ENCODE measurements around the gene PPL.
"Not testable (repeated sequence)": the region's sequence is repeated elsewhere in the genome, so short reads cannot be mapped to it uniquely, and the experiment has no call there.

PPL gene

DNA sequence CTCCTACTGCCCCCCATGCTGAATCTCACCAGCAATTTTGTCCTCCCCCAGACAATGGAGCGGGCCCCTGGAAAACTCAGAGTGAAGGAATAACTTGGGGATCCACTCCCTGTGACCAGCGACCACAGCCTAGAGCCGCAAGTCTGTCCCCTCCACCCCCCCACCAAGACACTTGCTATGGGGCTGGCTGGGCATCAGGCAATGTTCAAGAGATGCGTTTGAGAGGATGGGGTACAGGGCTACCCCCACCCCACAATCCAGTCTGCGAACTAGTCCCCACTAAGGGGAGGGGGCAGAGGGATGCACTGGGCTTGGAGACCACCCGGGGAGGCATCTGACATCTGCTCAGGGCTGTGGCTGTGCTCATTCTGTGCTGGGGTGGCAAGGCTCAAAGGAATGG, 2.4 kb downstream of the PPL start:
- DNase-seq, result no peak

DNA sequence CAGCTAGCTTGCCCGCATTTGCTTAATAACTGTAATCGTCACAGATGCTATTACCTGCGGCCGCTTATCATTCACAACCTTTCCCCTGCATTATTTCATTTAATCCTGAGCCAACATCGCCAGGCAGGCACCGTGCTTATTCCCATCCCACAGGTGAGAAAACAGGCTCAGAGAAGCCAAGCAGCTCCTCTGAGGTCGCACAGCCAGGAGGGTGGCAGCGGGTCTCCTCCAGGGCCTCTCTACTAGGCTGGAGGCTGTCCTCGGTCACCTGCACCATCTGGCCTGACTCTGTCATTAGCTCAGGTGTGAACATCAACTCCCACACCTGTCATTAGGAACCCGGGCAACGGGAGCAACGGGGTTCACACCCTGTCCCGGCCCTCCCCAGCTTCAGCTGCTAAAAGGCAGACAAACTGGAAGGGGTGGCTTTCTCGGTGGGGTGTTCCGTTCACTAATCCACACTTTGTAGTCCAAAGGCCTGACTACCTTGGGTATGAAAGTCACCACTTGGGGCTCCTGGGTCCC, 3.0 kb downstream of the PPL start:
- no peak for DNase-seq

DNA sequence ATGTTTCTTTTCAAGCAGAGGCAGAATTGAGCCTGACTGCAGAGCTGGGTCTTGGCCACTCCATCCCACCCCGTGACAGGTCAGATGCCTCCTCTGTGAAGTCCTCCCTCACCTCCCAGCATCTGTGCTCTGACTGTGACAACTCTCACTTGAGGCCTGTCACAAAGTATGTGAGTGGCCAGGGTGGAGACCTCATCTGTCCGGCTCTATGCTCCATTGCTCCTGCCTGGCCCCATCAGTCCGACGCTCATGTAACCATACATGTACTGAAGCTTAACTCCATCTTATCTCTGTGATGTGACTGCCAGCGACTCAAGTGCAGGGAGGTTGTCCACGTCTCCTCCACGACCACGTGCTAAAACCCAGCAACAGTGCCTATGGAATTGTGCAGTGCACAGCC, 3.5 kb downstream of the PPL start:
- no peak for DNase-seq

DNA sequence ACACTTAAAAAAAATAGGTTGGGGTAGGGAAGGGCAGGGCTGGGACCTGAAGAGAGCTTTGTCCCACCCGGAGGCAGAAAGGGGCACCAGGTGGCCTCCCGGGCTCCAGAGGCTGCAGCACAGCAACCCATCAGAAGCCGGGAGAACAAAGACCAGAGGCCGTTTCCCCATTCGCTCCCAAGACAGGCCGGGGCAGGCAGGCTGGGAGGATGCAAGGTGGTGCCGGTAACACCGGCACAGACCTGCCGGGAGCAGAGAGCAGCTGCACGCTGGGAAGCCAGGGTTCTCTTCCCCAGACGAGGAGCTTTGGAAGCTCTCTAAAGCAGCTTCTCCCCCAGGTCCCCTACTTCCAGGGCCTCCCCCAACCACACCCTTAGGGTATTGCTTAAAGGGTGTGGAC, 5.6 kb downstream of the PPL start:
- no peak for DNase-seq

DNA sequence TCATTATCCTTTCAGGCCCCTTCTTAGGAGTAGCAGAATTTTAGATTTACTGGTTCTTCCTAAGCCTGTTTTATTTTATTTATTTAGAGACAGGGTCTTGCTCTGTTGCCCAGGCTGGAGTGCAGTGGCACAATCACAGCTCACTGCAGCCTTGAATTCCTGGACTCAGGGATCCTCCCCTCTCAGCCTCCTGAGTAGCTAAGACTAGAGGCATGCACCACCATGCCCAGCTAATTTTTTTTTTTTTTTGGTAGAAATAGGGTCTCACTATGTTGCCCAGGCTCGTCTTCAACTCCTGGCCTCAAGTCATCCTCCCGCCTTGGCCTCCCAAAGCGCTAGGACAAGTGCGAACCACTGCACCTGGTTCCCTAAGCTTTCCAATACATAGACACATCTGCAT, 7.3 kb downstream of the PPL start:
- not testable (repeated sequence) for DNase-seq

DNA sequence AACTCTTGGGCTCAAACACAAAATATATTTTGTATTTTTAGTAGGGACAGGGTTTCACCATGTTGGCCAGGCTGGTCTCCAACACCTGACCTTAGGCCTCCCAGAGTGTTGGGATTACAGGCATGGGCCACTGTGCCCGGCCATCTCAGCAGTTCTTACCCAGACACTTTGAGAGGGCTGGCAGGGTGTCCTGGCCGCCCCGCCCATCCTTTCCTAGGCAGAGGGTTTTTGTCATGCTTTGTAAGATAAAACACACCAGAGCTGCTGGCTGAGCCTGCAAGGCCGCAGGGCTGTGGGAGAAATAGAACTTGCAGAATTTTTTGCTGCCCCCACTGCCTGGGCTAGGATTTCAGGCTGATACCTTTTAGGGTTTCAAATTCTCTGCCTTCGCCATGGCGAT, 8.7 kb downstream of the PPL start:
- DNase-seq, result no peak

DNA sequence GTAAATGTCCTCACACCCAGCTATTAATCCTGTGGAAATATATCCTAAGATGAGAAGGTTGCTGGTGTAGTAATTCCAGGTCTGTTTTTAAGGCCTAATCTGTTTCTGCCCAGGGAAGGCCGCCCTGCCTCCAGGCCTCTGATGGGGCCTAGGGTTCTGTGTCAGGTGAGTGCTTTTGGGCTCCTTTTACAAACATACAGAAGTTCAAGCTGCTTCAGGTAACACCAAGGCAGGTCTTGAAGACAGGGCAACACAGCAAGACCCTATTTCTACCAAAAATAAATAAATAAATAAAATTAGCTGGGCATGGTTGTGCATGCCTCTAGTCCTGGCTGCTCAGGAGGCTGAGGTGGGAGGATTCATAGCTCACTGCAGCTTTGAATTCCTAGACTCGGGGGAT, 9.3 kb downstream of the PPL start:
- DNase-seq, result no peak

DNA sequence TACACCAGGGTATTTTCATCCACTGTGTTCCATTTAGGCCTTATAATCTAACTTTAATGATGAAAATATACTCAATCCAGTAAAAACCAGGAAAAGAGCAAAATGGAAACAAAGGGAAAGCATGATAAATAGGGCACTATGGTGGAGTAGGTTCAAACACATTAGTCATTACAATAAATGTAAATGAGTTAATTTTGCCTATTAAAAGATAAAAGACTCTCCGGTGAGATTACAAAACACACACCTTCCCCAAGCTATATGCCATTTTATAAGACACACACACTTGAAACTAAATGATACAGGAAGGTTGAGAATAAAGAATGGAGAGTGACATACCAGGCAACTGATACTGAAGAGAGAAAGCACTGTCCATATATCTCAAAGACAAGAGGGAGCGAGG, 10.0 kb downstream of the PPL start:
- no peak for DNase-seq

DNA sequence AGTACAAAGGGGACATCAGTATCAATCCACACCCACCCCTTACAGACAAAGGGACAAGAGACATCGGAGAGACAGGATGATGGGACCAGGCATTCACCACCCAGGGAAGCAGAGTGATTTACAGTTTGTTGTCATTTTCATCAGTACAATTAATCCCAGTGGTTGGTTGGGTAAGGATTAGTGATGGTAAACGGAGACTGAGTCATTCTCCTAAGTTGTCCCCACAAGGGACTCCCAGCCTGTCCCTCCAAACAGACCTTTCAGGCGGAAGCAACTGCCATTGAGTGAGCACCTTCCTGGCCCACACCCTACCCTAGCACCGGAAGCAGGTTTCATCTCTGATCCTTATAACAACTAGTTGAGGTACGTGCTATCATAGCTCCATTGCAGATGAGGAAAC, 11.2 kb downstream of the PPL start:
- DNase-seq, result no peak

DNA sequence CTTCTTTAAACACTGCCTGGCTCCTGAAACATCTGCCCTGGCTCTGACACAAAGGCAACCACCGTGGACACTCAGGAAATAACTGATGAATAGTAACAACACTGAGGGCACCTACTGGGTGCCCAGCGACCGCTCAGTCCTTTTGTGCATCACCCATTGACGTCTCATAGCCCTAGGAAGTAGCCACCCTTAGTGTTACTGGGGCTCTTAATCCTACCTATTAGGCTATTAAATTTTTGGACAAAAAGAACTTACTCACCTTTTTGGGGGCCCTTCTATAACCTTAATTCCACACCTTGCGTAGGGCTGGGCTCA, 11.7 kb downstream of the PPL start:
- DNase-seq, result no peak

DNA sequence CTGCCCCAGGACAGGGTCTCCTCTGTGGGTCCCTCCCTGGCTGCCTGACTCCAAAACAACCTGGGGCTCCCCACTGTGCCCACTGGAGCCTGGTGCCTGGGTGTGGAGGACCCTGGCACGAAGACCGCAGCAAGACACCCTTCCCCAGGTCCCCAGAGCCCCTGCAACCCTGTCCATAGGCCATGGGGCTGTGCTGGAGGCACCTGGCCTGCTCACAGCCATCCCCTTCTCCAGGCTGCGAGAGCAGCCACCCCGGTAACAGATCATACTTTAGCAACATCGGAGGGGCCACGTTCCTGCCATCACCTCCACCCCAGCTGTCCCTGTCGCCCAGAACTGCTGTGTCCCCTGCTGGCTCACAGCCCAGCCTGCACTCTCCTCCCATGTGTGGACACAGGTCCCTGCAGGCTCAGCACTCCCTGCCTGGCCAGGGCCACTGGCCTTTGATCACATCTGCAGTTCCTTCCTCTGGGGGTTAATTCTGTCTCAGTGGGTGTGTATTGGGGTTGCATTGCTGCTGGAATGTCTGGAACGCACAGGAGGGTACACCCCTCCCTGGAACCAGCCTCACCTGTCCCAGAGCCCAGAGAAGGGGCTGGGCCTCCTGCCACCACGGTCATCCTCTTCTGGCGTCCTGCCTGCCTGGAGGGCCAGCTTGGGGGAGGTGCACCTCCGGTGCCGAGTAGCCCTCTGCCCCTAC, 12.2 kb downstream of the PPL start:
- DNase-seq, result no peak

DNA sequence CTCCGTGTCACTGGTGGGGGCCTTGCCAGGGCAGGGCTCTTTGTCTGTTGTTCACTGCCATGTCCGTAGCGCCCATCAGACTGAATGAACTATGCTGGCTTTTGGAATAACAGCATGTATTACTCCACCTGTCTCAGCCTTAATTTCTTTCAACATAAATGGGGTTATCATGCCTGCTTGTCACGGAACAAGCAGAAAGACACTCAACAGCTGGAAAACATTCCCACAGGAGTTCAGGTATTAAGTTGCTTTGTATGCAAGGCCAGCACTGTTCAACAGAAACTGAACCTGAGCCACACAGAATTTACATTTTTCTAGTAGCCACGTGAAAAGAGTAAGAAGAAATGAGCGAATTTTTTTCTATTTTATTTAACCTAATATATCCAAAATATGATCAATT, 13.1 kb downstream of the PPL start:
- no peak for DNase-seq

DNA sequence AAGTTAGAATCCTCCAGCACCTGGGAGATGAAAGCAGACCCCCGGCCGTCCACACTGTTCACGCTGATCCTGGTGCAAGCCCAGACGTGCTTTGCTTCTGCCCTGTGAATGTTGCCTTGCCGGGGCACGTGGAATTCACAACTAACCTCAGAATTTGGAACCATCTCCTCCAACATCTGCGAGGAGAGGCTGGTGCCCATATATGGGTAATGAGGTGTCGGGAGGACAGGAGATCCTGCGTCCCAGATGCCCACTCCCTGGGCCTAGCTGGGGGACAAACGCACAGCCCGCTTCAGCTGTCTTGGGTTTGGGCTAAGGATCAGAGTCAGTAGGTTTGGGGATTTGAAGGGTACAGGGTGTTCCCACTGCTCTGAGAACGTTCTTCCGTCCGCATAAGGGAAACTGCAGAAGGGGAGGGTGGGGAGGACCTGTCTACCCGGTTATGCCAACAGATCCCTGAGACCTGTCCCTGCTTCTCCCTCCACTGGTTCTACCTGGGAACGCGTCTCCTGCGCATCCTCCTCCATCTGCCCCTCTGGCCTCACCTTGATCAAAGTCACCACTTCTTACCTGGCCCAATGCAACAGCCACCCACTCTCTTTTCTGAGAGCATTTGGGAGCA, 14.1 kb downstream of the PPL start:
- no peak for DNase-seq

DNA sequence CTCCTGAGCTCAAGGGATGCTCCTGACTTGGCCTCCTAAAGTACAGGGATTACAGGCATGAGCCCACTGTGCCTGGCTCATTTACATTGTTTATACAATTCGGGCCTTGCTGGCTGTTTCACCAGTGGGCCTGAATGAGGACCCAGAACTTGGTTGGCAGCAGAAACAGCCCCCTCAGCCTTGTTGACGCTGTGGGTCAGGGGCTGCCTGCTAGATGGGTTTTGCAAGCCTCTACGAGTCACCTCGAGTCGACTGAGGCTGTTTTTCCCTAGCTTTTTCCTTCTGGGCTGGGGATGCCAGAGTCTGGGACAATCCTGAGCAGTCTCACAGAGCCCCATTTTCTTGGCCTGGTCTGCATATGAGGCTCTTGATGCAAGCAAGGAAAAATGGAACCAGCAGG, 16.1 kb downstream of the PPL start:
- DNase-seq, result no peak

DNA sequence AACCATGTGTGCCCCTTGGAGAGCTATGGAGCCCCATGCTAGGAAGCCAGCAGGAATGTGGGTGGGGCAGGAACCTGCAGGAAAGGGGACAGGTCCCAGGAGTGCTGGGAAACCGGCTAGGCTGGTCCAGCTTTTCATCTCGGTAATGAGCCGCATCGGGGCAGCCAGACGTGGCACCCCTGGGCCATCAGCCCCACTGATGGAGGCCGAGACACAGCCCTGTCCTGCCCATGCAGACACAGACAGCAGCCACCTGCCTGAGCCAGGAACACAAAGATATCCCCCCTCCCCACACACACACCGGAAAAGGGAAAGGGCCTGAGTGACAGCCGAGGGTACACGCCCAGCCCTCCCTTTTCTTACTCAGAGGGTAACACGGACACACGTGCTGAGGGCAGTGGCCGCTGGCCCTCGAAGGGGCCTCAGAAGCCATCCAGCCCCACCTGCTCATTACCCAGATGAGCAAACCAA, 18.1 kb downstream of the PPL start:
- no peak for DNase-seq

DNA sequence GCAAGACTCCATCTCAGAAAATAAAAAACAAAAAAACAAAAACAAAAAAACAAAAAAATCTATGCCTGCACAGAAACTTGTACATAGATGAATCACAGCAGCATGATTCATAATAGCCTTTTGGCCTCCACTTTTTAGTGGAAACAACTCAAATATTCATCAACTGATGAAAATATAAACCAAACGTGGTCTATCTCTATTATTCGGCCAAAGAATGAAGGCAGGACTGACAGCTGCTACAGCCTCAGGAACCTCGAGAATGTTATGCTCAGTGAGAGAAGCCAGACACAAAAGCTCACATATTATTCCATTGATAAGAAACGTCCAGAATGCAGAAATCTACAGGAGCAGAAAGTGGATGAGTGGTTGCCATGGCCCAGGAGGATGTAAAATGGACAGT, 19.8 kb downstream of the PPL start:
- no peak for DNase-seq

DNA sequence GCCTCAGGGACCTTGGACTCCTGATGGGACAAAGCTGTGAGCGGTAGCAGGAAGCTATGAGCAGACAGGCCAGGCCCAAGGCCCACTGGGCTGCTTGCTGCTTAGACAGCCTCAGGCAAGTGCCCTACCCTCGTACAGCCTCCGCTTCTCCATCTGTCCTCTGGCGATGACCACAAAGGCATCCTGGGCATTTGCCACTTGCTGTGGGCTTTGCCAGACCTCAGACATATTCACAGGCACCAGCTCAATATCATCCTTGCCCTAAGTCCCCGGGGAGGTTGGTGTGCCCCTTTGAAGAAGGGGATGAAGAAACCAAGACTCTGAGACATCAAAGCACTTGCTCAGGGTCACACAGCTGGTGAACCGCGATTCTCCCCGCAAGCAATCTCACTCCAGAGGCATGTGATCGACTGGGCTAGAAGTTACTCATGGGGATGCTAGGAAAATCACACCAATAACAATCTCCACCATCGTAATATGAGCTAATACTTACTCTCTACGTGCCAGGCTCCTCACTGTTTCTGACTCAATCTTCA, 21.7 kb downstream of the PPL start:
- DNase-seq, result no peak

DNA sequence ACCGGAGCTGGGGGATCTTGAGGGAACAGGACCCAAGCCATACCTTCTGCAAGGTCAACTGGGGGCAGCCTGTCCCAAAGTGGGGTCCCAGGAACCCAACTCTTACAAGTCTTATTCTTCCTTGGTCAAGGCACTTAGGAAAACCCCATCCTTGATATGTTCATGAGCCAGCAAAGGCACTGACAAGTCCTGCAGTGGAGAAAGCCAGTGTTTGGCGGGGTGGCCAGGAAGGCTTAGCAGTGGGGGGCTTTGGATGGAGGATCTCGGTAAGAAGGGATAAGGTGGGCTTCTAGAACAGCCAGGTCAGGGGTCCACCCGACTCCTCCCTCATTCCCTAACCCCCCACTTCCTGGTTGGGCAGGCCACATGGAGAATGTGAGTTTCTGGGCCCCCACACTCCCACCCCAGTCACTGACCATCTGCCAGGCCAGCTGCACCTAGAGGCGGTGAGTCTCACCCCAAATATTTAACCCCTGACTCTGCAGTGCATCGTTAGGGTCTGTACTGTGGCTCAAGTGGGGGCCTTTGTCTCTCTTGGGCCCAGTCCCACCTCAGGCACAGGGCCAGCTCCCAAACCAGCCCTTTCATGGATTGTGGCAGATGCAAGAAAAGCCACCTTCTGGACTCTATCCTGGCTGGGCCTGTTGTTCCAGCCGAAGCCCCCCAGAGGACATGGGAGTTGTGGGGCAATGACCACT, 22.3 kb downstream of the PPL start:
- no peak for DNase-seq

DNA sequence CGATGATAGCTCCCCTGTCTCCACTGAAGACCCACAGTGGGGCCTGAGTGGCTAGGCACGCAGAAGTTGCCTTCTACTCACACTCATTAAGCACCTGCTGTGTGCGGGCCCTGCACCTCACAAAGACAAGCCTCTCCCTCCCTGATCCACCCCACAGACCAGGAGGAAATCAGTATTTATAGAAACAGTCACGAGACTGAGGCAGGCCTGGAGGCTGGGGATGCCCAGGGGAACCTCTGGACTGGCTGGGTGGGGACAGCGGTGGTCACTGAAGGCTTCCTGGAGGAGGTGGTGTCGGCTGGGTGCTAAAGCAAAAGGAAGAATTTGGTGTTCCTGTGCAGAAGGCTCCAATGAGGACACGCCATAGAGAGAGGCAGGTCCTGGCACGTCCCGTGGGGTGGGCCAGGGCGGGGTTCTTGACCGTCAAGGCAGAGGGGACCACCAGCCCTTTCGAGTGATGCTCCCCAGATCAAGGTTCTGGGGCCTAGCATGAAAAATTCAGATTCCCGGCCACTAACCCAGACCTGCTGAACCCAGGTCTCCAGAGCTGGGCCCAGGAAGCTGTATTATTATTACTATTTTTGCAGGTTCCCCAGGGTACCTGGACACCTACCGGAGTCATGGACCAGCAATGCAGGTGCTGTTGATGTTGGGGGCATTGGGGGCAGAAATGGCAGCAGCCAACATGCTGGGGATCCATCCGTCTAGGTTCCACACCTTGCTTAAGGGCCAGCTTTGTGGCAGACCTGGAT, 23.0 kb downstream of the PPL start:
- no peak for DNase-seq

DNA sequence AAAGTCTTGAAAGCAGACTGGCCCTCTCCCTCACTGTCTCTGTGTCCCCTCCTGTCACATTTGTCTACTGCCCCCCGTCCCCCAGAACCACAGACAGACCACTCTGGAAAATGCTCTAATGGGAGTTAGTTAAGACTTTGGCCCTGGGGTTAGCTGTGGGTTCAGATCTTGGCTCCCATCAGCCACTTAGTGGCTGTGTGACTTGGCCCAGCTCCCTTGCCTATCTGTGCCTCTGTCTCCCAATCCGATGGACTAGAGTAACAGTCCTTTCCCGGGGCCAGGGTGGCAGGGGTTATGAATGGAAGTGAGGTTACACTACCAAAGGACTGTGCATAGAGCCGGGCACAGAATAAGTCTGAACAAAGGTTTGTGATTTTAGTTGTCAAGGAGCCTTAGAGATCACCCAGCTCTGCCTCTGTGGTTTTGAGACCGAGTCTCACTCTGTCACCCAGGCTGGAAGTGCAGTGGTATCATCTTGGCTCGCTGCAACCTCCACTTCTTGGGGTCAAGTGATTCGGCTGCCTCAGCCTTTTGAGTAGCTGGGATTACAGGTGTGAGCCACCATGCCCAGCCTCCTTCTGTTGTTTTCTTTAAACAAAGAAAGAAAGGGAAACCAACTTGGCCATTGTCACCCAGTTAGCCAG, 23.7 kb downstream of the PPL start:
- DNase-seq, result no peak

DNA sequence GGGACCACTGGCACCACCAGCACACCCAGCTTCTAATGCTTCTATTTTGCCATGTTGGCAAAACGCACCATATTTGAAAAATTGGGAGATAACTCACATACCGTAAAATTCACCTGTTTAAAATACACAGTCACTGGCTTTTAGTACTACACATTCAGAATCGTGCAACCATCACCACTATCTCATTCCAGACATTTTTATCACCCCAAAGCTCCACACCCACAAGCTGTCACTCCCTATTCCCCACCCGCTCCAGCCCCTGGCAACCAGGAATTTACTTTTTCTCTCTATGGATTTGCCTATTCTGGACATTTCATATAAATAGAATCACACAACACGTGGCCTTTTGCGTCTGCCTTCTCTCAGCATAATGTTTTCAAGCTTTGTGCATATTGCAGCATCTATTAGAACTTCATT, 25.0 kb downstream of the PPL start:
- DNase-seq, result no peak

DNA sequence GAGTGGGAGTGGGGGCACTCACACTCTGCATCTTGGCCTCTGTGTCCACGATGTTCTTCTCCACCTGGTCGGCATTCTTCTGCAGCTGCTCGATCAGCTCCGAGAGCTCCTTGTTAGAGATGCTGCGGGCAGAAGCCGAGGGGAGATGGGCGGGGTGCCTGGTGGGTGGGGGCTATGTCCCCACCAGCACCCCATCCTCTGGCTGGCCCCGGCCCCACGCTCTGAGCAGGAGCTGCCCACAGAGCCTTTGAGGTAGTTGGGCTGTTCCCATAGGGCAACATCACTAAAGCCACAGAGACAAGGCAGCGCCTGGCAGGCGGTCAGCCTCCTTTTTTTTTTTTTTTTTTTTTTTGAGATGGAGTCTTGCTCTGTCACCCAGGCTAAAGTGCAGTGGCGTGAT, 26.1 kb downstream of the PPL start:
- DNase-seq, result no peak

DNA sequence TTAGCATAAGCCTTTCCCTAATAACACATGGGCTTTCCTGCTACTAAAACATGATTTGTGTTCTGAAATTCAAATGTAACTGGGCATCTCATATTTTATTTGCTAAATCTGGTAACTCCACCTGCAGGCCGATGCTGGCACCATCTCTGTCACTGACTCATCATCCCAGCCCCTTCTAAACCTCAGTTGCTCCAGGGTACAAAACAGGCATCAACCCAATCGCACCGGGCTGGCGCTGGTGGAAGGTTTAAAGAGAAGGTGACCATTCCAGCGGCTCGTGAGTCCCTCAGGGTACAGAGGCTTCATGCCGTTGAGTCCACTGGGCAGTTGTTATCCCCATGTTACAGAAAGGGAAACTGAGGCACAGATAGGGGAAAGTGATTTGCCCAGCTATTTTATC, 27.1 kb downstream of the PPL start:
- no peak for DNase-seq

Measured in CD4-positive, alpha-beta T cell treated with Interleukin-17A for 4 hours (primary cell).